ENCODE results near the gene CD274.

The CD274 gene

DNA sequence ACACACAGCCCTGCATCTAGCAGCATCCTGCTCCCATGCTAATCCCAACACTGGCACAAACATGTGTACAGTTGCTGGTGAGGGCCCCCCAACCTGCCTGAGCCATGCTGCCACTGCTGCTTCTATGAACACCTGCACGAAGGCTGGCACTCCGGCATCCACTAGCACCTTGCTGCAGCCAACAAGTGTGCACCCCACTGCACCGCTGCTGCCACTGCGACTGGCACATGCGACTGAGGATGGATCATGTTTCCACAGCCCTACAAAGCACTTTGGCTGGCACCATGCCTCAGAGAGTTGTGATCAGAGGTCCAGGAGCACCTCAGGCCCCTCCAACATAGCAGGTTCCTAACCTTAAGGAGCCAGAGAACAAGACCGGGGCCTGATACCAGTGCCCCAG lies 52.2 kb downstream of the CD274 start:
- no peak for DNase-seq

DNA sequence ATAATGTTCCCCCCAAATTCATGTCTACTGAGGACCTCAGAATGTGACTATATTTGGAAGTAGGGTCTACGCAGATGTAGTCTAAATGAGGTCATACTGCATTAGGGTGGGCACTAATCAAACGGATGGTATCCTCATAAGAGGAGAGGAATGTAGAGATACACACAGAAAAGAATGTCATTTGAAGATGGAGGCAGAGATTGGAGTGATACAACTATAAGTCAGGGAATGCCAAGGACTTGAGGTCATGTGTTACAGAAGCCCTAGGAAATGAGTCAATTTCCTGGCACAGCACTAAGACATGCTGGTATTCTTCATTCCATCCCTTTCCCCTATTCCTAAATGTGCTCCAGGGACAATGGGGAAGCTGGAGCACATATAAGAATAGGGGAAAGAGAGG lies 59.2 kb downstream of the CD274 start:
- DNase-seq = peak; percentile 25

DNA sequence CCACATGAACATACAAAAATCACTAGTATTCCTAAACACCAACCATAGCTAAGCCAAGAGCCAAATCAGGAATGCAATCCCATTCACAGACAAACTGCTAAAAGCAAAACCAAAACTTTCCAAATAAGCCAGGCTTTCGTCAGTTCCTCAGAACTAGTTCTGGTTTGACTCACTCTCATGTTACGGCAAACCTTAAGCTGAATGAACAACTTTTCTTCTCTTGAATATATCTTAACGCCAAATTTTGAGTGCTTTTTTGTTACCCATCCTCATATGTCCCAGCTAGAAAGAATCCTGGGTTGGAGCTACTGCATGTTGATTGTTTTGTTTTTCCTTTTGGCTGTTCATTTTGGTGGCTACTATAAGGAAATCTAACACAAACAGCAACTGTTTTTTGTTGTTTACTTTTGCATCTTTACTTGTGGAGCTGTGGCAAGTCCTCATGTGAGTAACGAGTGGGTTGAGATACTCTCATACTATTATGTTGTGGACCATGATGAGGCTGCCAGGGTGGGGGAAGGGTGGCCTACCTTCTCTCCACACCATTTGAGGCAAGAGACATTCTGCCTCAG lies 60.1 kb downstream of the CD274 start, which contains the start of gene PDCD1LG2:
TSS of gene PDCD1LG2 (plus strand) at position 172 of the 572 bp plus-strand sequence. CDS start 12,016 bp downstream, outside the sequence.
- DNase-seq = peak; percentile 33

DNA sequence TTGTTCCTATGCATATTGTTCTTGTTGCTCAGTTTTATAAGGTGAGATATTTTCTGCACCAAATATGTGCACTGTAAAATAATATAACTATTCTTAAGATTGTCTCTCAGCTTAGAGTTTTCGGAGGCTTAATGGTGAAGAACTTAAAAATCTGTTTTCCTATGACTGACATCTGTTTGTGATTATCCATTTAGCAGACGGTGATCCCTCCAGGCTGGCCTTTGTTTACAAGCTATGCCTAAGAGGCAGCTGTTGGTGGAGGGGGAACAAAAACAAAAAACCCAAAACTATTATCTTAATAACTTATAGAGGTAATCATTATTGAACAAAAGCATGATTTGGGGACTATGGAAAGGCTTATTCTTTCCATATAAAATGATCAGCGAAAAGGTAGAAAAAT lies 60.6 kb downstream of the CD274 start:
- DNase-seq = peak; percentile 44

DNA sequence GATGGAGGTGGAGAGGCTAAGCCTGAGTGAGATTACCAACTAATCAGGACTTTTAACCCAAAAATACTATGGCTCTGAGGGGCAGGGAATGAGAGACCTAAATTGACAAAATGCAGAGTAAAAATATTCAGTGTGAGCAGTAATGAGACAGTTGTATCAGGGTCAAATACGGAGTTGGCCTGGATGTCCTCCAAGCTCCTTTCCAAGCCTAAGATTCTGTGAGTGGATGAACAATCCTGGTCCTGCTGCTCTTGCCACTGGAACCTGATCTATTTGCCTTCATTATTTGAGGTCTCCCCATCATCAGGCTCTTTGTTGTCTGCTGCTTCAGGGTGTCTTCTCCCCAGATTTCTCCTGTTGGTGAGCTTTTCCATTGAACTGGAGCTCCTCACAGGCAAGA lies 61.1 kb downstream of the CD274 start:
- DNase-seq = no peak

DNA sequence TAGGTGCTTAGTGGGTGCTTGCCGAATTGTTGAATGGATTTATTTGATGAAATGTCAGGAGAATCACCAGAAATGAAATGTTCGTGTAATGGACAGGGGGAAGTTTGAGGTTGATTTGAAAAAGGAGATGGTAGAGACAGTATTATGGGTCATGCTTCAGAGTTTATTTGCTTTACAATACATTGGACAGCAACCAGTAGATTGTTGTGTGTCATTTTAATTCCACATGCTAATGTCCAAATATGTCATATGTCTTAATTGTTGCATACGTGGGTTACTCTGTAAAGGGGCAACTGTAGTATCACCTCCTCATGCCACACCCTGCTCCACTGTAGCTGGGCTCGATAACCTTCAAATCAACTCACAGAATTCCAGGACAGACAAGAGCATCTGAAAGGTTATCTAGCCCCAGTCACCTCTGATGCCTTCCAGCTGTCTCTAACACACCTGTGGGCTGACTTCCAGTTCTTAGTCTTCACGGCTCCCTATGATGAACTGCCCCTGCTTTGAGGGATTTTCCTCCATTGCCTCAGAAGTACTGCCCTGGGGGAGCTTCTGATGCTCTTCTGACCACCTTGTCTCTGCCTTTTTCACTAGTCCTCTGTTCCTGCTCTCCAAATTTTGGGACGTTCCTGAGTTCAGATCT lies 61.7 kb downstream of the CD274 start:
- no peak for DNase-seq

DNA sequence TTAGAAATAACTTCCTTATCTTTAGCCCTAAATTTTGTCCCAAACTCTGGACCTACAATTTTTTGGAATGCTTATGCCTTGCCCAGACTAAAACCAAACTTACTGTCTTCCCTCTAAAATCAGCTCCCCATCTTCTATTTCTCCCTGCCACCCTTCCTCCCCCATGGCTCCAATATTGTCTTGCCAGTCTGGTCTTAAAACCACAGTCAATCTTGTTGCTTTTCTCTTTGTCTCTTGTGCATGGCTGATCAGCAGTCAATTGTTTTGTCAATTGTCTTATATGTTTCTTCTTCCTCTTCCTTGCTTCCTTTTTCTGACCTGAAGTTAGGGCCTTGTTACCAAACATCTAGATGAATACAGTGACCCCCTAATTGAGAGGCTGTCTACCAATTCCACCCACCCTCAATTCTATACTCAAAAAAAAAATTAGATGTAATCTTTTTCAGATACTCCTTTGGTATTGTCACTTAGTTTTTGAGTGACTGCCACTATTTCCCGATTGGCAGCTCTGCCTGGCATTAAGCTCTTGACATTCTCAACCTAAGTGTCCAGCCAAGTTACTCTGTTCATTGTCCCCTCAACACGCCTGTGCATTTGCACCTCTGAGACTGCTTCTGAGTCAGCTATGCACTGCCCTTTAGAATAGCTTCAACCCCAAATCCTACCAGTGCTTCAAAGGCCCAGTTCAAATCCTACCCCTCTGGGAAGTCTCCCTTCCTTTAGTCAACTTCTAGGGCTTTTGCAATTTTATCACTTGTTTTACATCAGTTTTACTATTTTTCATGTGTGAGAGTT lies 62.5 kb downstream of the CD274 start:
- DNase-seq = no peak

DNA sequence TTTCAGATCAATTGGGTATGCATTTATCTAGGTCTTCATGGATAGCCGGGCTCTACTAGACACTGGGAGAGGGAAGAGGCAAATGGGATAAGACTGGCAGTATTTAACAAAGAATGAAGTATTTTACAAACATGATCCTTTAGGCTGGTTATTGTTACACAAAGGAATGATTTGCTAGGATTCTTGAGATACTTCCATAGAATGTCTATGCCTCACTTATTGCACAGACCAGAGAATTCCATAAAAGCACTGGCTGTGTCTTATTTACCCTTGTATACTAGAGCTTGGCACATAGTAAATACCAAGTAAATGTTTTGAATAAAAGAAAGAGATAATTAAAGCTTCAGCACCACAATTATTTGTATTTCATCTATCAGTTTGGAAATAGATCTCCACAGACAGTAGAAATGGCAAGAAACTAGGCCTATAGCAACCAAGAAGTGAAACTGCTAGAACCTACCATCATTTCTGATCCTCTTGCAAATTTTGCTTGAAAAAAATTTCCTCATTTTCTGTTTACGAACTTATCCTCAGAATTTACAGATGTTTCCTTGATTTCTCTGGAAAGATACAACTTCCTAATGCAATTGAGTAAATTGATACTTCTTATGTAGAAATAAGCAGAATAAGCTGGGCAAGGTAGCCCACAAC lies 63.7 kb downstream of the CD274 start:
- DNase-seq = no peak

DNA sequence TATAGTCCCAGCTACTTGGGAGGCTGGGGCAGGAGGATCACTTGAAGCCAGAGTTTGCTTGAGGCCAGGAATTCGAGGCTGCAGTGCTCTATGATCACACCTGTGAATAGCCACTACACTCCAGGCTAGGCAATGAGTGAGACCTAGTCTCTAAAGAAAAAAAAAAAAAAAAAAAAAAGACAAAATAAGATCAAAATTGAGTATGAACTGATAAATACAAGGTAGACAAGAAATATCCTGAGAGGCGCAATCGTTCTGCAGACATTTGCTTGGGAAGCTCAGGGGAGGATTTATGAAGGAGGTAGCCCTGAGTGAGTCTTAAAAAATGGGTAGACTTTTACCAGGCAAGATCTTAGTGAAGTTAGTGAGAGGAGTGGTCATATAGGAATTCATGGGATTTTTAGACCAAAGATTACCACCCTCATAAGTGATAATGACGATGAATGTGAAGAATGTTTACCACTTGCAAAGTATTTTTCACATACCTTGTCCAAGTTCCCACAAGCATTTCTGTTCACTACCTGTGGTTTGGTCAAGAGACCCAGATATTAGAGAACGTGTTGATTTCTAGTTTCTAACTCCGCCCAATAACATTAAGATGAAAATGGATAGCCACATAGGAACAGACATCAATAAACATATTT lies 64.4 kb downstream of the CD274 start:
- DNase-seq = no peak

DNA sequence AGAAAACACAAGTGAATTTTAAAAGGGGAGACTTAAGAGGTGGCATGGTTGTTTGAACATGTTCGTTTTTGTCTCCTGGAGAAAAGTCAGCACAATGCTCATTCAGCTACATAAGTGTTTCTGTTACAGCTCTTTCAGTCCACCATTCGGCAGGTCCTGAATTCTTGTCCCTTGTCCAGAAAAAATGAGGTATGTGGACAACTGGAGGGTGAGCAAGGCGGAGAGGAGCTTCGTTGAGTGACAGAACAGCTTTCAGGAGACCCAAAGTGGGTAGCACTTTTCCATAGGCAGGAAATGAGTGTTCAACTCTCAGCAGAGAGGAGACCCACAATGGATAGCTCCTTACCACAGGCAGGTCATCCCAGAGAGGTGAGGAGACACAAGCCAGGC lies 64.9 kb downstream of the CD274 start:
- no peak for DNase-seq

DNA sequence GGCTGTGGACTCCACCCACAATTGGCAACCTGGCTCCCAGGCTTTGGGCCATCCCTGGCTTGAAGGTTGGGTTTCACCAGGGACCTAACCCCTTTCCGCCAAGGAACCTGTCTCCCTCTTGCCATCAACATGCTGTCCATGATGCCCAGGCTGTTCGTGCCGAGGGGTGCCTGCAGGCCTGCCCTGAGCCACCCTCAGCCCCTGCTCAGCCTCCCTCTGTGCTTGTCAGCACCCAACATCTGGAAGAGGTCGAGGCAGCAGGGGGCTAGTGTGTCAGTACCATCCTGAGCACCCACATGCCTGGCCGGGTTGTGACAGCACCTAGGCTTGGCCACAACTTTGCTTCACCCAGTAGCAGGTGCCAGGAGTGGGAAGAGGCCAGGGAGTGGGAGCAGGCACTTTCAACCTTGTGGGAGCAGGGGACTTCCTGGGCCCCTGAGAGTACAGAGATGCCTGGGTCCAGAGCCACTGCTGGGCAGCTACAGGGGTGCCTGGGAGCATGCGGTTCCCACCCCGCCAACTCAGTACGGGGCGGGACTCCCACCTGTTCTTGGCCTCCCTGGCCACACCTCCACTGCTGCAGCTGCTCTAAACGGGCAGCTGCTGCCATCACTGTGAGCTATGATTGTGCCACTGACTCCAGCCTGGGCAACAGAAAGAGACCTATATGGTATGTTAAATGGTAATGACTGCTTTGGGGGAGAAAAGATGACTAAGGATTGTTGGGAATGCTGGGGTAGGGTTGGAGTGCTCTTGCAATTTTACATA lies 66.3 kb downstream of the CD274 start:
- DNase-seq = no peak

DNA sequence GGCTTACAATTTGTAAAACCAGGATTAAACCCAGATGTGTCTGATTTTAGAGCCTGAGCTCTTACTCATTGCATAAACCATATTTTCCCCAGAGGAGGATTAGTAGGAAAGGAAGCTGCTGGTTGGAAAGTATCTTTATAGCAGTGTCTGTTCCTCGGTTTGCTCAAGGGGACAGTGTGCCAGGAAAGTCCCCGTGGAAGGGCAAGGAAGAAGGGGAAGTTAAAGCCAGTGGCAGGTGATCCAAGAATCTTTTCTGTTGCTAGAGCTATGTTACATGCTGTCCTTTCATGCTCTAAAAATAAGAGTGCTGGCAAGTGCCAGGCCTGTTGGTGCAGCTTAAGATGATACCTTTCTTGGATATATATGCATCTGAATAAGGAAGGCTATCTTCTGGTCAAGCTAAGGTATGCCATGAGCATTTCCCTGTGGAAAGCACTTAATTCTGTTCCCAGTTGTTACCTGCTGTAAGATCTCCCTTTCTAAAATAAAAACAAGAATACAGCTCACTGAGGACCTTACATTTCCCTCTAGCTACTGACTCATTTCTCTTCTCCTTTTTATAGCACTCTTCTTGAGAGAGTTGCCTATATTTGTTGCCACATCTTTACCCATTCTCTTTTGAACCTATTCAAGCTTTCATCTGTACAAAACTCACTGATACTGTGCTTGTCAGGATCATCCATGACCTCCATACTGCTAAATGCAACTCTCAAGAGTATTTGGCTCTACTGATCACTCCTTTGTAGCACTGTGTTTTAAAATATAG lies 68.0 kb downstream of the CD274 start:
- no peak for DNase-seq

DNA sequence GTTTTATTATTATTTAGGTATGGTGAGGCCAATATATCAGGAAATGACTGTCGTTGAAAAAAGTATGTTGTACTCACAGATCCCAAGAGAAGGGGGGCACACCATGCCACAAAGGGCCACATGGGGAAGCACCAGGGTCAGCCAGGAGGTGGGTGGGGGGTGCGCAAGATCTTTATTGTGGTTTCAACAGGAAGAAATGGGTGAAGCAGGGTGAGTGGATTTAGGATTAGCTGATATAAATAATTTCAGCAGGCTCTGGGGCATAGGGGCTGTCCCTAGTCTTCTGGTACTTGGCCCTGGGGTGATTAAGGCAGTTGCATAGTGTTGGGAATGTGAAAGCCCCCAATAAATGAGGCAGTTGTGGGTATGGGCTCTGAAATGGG lies 68.6 kb downstream of the CD274 start:
- no peak for DNase-seq

Measured in eye (tissue), 1 donor.